Measurements from ENCODE around the gene NELL1. TPM values are rescaled to one million over a fixed set of nuclear protein-coding genes. Genes with fewer than 3 reads are reported as not detected.

NELL1 gene
- polyA plus RNA-seq, 1 of the 3 experiments (the other 2 are of a cell fraction), result not detected

DNA sequence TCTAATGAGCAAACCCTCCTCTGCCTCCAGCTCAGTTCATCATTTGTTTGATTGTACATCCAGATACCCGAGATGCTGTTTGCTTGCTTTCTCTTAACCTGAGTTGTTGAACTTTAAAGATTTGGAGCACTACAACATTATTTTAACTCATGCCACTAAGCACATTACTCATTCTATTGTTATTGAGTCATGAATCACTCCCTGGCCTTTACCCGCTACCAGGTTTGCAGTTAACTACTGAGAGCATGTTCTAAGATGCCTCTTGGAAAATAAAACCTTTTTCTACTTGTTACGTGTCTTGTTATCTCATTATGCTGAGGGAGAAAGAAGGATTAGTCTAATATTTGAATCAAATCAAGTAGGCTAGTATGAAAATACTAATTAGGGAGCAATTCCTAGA lies 802.9 kb downstream of the NELL1 start (continued):
- no peak for TF ChIP-seq FOXM1 (IDR thresholded peaks at IDR 0.05; ENCODE audit: low read depth)
- TF ChIP-seq RCOR1 (IDR thresholded peaks at IDR 0.05; ENCODE audit: low read length), result no peak

GRCh38 chr11:21474529-21474928 lies 805.1 kb downstream of the NELL1 start:
- Histone ChIP-seq H2AFZ (ENCODE audit: low read depth) (no peak overlapping the region), H4K20me1 (ENCODE audit: insufficient read depth) (no peaks in the 10 kb centered on the region), H3K4me1 (ENCODE audit: control insufficient read depth in 1 of 2, insufficient read depth in 2 of 2, low read depth in 1 of 2, low read length in 1 of 2) (no peaks in the 10 kb centered on the region; a peak in 1 of 4 replicates), H3K9ac (no peak overlapping the region), H3K4me2 (no peak overlapping the region), H3K27me3 (ENCODE audit: insufficient read depth) (no peaks in the 10 kb centered on the region), H3K9me3 (no peaks in the 10 kb centered on the region), H3K27ac (ENCODE audit: low read depth in 2 of 2, low read length in 1 of 2) (no peak overlapping the region), H3F3A (replicated peaks; ENCODE audit: insufficient read depth) (no peaks in the 10 kb centered on the region), H3K79me2 (ENCODE audit: insufficient read depth) (no peaks in the 10 kb centered on the region), H3K36me3 (replicated peaks in 1 of 2; ENCODE audit: control insufficient read depth in 1 of 2, insufficient read depth in 2 of 2, low read length in 1 of 2) (no peaks in the 10 kb centered on the region), H3K9me2 (no peaks in the 10 kb centered on the region), H3K4me3 (ENCODE audit: low read depth in 2 of 2, low read length in 1 of 2) (no peak overlapping the region)
- TF ChIP-seq SIN3A (IDR thresholded peaks at IDR 0.05; ENCODE audit: borderline replicate concordance, low read depth, low read length) (no peak), TAF1 (IDR thresholded peaks at IDR 0.05; ENCODE audit: borderline replicate concordance, low read depth, low read length) (no peak), FOXJ3 (CRISPR knock-in tag; IDR thresholded peaks at IDR 0.05) (no peak), TCF12 (IDR thresholded peaks at IDR 0.05) (no peak), RFX5 (IDR thresholded peaks at IDR 0.05; ENCODE audit: low read length) (no peak), GATA2 (CRISPR knock-in tag; IDR thresholded peaks at IDR 0.05) (no peak), CHD2 (IDR thresholded peaks at IDR 0.05; ENCODE audit: low read length, partially characterized antibody) (no peak), EZH2phosphoT487 (IDR thresholded peaks at IDR 0.05; ENCODE audit: borderline replicate concordance, low read depth) (no peak), MXI1 (IDR thresholded peaks at IDR 0.05; ENCODE audit: low read depth, low read length) (no peak), JUND (IDR thresholded peaks at IDR 0.05) (no peak), MEF2A (IDR thresholded peaks at IDR 0.05; ENCODE audit: borderline replicate concordance, low read depth) (no peak), RXRA (IDR thresholded peaks at IDR 0.05; ENCODE audit: borderline replicate concordance, low read depth) (no peak)
- TF ChIP-seq, protein P1, sequence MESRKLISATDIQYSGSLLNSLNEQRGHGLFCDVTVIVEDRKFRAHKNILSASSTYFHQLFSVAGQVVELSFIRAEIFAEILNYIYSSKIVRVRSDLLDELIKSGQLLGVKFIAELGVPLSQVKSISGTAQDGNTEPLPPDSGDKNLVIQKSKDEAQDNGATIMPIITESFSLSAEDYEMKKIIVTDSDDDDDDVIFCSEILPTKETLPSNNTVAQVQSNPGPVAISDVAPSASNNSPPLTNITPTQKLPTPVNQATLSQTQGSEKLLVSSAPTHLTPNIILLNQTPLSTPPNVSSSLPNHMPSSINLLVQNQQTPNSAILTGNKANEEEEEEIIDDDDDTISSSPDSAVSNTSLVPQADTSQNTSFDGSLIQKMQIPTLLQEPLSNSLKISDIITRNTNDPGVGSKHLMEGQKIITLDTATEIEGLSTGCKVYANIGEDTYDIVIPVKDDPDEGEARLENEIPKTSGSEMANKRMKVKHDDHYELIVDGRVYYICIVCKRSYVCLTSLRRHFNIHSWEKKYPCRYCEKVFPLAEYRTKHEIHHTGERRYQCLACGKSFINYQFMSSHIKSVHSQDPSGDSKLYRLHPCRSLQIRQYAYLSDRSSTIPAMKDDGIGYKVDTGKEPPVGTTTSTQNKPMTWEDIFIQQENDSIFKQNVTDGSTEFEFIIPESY (IDR thresholded peaks at IDR 0.05; ENCODE audit: borderline replicate concordance, low read depth), result no peak
- no peak for DNase-seq
- ChIA-PET POLR2A (no interaction called here), CTCF (interaction anchor here (1.2 to 1.4 kb wide), 2 partner anchors 14 to 26 kb away, joined by 3 read pairs; no protein-coding TSS in a partner anchor)

- no peaks in the 10 kb centered on the region for H4K20me1 ChIP-seq (ENCODE audit: insufficient read depth)
- CTCF ChIA-PET, result interaction anchor here (1.1 to 1.4 kb wide), 3 partner anchors 15 to 82 kb away, joined by 3 read pairs; no protein-coding TSS in a partner anchor
- H3K36me3 ChIP-seq (replicated peaks in 1 of 2; ENCODE audit: control insufficient read depth in 1 of 2, insufficient read depth in 2 of 2, low read length in 1 of 2), result no peaks in the 10 kb centered on the region
- no peak overlapping the region for H2AFZ ChIP-seq (ENCODE audit: low read depth)
- H3K4me3 ChIP-seq (ENCODE audit: low read depth in 2 of 2, low read length in 1 of 2), result no peak overlapping the region
- H3K27me3 ChIP-seq (ENCODE audit: insufficient read depth), result no peaks in the 10 kb centered on the region
- no peaks in the 10 kb centered on the region for H3K9me2 ChIP-seq
- H3F3A ChIP-seq (replicated peaks; ENCODE audit: insufficient read depth), result no peaks in the 10 kb centered on the region
- H3K4me2 ChIP-seq, result no peak overlapping the region
- H3K9me3 ChIP-seq, result no peaks in the 10 kb centered on the region
- no peak for DNase-seq
- TF ChIP-seq, protein P2, sequence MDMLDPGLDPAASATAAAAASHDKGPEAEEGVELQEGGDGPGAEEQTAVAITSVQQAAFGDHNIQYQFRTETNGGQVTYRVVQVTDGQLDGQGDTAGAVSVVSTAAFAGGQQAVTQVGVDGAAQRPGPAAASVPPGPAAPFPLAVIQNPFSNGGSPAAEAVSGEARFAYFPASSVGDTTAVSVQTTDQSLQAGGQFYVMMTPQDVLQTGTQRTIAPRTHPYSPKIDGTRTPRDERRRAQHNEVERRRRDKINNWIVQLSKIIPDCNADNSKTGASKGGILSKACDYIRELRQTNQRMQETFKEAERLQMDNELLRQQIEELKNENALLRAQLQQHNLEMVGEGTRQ (IDR thresholded peaks at IDR 0.05; ENCODE audit: borderline replicate concordance, low read depth, low read length), result no peak
- no peak for TF ChIP-seq YY1 (IDR thresholded peaks at IDR 0.05; ENCODE audit: low read depth)
- no peak for TF ChIP-seq JUND (IDR thresholded peaks at IDR 0.05)
- TF ChIP-seq, protein P3, sequence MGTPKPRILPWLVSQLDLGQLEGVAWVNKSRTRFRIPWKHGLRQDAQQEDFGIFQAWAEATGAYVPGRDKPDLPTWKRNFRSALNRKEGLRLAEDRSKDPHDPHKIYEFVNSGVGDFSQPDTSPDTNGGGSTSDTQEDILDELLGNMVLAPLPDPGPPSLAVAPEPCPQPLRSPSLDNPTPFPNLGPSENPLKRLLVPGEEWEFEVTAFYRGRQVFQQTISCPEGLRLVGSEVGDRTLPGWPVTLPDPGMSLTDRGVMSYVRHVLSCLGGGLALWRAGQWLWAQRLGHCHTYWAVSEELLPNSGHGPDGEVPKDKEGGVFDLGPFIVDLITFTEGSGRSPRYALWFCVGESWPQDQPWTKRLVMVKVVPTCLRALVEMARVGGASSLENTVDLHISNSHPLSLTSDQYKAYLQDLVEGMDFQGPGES (IDR thresholded peaks at IDR 0.05; ENCODE audit: low read depth, low read length), result no peak
- 20% methylated on average over 2 of the region's 2 CpGs for WGBS (ENCODE audit: low lambda C conversion rate)
- no peaks in the 10 kb centered on the region; a peak in 1 of 4 replicates for H3K4me1 ChIP-seq (ENCODE audit: control insufficient read depth in 1 of 2, insufficient read depth in 2 of 2, low read depth in 1 of 2, low read length in 1 of 2)
- H3K79me2 ChIP-seq (ENCODE audit: insufficient read depth), result no peaks in the 10 kb centered on the region
- H3K27ac ChIP-seq (ENCODE audit: low read depth in 2 of 2, low read length in 1 of 2), result no peak overlapping the region
- POLR2A ChIA-PET, result no interaction called here
- no peak overlapping the region for H3K9ac ChIP-seq
Observed at GRCh38 chr11:21475276-21475675, 805.9 kb downstream of the NELL1 start.
